HK-2 (cell line): Measurements from ENCODE around the gene LCNL1.
"Not testable (repeated sequence)": the region's sequence is repeated elsewhere in the genome, so short reads cannot be mapped to it uniquely, and the experiment has no call there.

ENCODE experiments used
- DNase-seq: peaks from one replicate; pipeline ENCODE4 v3.0.0-alpha.2; 2018; ENCODE audit not compliant: unreplicated experiment

The LCNL1 gene

GRCh38 chr9:136992819-136993369, 10.1 kb downstream of the LCNL1 start:
- no peak for DNase-seq

- DNase-seq = no peak
These were observed 11.5 kb downstream of the LCNL1 start for GRCh38 chr9:136994180-136994887.

- no peak for DNase-seq
These were observed 12.1 kb downstream of the LCNL1 start for GRCh38 chr9:136994888-136995230.

GRCh38 chr9:136995362-136995761, 12.6 kb downstream of the LCNL1 start:
- no peak for DNase-seq

- DNase-seq = peak; percentile 24
These were observed 13.0 kb downstream of the LCNL1 start for GRCh38 chr9:136995772-136996311.

GRCh38 chr9:136996361-136997292, 13.8 kb downstream of the LCNL1 start, which contains the start of gene CLIC3:
CLIC3 (minus strand) TSS chr9:136996568; CDS start chr9:136996543, 25 bp downstream.
- peak; percentile 16 for DNase-seq

- DNase-seq = no peak
These were observed 14.6 kb downstream of the LCNL1 start for GRCh38 chr9:136997371-136997770.

DNA sequence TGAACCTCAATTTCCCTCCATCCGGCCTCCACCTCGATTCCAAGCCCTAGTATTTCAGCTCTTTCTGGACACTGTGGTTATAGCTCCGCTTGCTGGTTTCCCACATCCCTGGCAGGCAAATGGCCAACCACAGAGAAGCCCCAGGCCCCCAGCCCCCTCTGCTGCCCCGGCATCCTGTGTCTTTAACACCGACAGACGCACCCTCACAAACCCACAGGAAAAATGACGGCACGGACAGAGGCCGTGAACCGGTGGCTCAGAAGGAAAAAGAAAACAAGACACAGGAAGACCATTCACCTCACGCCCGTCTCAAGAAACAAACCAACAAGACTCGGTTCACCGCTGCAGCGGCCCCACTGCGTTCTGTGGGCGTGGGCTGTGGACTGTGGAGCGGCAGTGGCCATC, 15.0 kb downstream of the LCNL1 start:
- DNase-seq = no peak

- no peak for DNase-seq
These were observed 17.6 kb downstream of the LCNL1 start for GRCh38 chr9:137000177-137000930.

DNA sequence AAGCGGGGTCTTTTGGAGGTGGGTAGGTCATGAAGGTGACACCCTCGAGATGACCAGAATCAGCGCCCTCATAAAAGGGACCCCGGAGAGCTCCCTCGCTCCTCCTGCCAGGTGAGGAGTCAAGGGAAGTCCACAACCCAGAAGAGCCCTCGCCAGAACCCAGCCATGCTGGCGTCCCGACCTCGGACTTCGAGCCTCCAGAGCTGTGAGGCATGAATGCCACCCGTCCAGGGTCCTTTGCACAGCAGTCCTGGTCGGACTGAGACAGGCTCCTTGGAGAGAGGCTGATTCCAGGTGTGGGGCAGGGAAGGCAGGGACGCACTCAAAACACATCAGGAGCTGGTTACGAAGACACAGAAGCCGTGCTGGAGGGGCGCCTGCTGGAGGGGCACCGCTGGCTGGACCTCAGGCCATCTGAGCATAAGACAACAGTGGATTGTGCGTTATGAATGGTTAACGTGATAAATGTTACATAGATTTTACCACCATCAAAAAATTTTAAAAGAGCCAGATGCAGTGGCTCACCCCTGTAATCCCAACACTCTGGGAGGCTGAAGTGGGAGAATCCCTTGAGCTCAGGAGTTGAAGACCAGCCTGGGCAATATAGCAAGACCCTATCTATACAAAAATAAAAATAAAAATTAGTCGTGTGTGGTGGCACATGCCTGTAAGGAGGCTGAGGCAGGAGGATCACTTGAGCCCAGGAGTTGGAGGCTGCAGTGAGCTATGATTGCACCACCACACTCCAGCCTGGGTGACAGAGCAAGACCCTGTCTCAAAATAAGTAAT, 19.3 kb downstream of the LCNL1 start:
- DNase-seq = no peak

GRCh38 chr9:137002646-137003041, 19.9 kb downstream of the LCNL1 start:
- DNase-seq = no peak

DNA sequence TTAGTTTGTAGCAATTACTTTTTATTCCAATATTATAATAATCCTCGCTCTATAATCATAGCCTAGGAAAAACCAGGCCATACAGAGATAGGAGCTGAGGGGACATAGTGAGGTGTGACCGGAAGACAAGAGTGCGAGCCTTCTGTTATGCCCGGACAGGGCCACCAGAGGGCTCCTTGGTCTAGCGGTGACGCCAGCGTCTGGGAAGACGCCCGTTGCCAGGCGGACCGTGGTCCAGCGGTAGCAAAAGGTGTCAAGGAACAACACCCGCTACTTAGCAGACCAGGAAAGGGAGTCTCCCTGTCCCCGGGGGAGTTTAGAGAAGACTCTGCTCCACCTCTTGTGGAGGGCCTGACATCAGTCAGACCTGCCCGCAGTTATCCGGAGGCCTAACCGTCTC, 21.5 kb downstream of the LCNL1 start:
- DNase-seq = not testable (repeated sequence)

DNA sequence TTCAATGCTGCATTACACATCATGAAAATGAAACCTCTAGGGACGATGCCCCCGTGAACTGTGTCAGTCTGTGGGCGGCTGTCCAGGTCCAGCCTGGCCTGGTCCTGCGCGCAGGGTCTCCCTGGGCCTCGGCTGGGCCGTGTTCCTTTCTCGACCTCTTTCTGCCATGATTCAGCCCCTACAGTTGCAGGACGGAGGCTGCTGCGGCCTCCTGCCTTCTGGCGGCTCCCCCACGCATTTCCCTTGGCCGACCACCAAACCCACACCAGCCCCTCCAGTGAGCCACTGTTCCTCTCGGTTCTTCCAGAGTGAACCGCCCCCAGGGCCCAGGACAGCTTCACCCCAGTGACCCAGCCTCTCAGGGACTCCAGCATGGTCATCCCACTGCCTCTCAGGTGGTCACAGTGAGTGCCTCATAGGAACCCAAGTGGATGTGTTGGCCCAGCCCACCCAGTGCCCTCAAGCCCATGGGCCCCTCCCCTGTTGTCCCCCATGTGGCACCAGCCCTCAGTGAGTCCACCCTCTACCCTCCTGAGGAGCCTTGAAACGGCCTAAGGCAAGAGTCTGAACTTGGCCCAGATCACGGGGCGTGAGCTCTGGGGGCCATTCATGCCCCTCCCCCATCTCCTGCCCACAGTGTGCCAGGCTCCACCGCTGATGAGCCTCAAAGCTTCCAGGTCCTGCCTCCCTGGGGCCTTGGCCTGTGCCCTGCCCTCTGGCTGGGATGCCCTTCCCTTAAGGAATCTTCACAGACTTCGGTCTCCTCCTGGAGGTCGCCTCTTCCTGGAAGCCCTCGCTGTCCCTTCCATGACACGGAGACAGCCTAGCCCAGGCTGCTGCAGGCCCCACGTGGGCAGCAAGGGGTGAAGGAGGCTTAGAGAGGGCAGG, 23.6 kb downstream of the LCNL1 start:
- DNase-seq = no peak

DNA sequence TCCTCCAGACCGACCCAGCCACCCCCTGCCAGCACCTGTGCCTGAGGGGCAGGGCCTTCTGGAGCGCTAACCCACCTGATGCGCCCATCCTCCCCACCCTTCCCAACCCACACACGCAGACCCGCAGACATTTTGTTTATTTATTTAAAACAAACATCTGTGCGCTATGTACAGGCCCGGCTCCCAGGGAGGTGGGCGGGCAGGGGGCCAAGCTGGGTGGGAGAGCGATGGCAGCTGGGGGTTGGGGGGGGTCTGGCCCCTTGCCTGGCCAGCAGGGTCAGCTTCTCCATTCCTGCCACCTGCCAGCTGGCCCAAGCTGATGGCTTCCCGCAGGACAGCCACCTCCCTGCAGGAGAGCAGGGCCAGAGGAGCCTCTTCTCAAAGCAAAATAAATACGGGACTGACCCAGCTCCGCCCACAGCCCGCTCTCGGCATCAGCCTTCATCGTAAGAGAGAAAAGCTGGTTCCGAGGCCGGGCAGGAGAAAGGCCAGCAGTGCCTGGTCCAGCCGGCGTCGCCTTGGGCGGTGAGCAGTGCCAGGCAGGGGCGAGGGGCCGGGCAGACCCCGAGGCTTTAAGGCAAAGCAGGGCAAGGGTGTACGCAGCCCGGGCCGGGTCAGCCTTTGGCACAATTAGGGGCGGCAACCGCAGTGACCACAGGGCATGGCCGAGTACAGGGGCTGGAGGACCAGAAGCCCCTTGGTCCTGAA, 24.5 kb downstream of the LCNL1 start:
- DNase-seq = no peak

- DNase-seq = no peak
These were observed 25.1 kb downstream of the LCNL1 start for GRCh38 chr9:137007816-137008270.

DNA sequence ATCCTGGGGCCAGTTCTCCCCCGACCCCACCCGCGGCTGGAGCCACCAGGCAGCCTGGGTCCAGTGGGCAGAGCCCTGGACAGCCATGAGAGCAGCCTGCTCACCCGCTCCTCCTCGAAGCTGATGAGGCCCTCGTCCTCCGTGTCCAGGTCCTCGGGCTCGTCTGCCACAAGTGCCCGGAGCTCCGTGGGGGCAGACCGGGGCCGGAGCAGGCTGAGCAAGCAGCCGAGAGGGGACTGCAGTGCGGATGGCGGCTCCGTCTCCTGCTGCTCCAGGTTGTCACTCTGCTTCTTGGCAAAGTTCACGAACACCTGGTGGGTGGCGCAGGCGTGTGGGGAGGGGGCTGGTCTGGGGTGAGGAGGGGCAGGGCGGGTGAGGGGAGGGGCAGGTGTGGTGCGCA, 25.5 kb downstream of the LCNL1 start:
- DNase-seq = no peak

GRCh38 chr9:137009217-137009616, 26.4 kb downstream of the LCNL1 start:
- DNase-seq = no peak

GRCh38 chr9:137009938-137010732, 27.3 kb downstream of the LCNL1 start:
- DNase-seq = no peak
